Measurements from ENCODE around the gene LSAMP.

The LSAMP gene

GRCh38 chr3:115930168-115930567 is 515.1 kb downstream of the LSAMP start:
- DNase-seq: no peak

- no peak for DNase-seq
Measured at GRCh38 chr3:115928376-115928775, 516.9 kb downstream of the LSAMP start.

GRCh38 chr3:115927197-115927596 is 518.1 kb downstream of the LSAMP start:
- DNase-seq: no peak

GRCh38 chr3:115922681-115923347 is 522.5 kb downstream of the LSAMP start:
- no peak for DNase-seq

GRCh38 chr3:115921711-115922110 is 523.6 kb downstream of the LSAMP start:
- DNase-seq: no peak

GRCh38 chr3:115918900-115919299 is 526.4 kb downstream of the LSAMP start:
- DNase-seq: no peak

- DNase-seq: no peak
Measured at GRCh38 chr3:115916866-115917265, 528.4 kb downstream of the LSAMP start.

- DNase-seq: no peak
Measured at GRCh38 chr3:115915061-115915460, 530.2 kb downstream of the LSAMP start.

GRCh38 chr3:115913069-115913686 is 532.1 kb downstream of the LSAMP start:
- DNase-seq: no peak

GRCh38 chr3:115912372-115912771 is 532.9 kb downstream of the LSAMP start:
- no peak for DNase-seq

- no peak for DNase-seq
Measured at GRCh38 chr3:115905871-115906270, 539.4 kb downstream of the LSAMP start.

GRCh38 chr3:115903843-115904242 is 541.4 kb downstream of the LSAMP start:
- no peak for DNase-seq

- DNase-seq: no peak
Measured at GRCh38 chr3:115901008-115901407, 544.3 kb downstream of the LSAMP start.

GRCh38 chr3:115899535-115899934 is 545.8 kb downstream of the LSAMP start:
- no peak for DNase-seq

- no peak for DNase-seq
Measured at GRCh38 chr3:115898656-115899410, 546.5 kb downstream of the LSAMP start.

GRCh38 chr3:115891006-115891636 is 554.2 kb downstream of the LSAMP start:
- no peak for DNase-seq

GRCh38 chr3:115890579-115890978 is 554.7 kb downstream of the LSAMP start:
- DNase-seq: no peak

GRCh38 chr3:115885621-115886020 is 559.7 kb downstream of the LSAMP start:
- no peak for DNase-seq

- DNase-seq: no peak
Measured at GRCh38 chr3:115877615-115877899, 567.7 kb downstream of the LSAMP start.

GRCh38 chr3:115876876-115877614 is 568.2 kb downstream of the LSAMP start:
- no peak for DNase-seq

- no peak for DNase-seq
Measured at GRCh38 chr3:115875460-115875859, 569.8 kb downstream of the LSAMP start.

- no peak for DNase-seq
Measured at GRCh38 chr3:115871735-115872134, 573.6 kb downstream of the LSAMP start.

- no peak for DNase-seq
Measured at GRCh38 chr3:115864911-115865310, 580.4 kb downstream of the LSAMP start.
